WTC11 (cell line): Measurements from ENCODE around the gene COL6A3. TPM values are rescaled to one million over a fixed set of nuclear protein-coding genes. Genes with fewer than 3 reads are reported as not detected.

ENCODE experiments used
- ATAC-seq: fragments of 200-7000 bp; cut with Tn5 transposase; 2 replicates; pipeline ENCODE4 v1.10.0; 2021; ENCODE audit warnings: mild to moderate bottlenecking, moderate library complexity
- CTCF ChIA-PET: fragments of 300-600 bp; sonication (Branson Sonifier 250); formaldehyde crosslinking; loops from one replicate; lab custom pipeline; 2021; ENCODE audit warnings: antibody characterized with exemption; lab: Charles Lee
- POLR2A ChIA-PET: fragments of 350-600 bp; sonication (Branson Sonifier 250); formaldehyde crosslinking; loops from one replicate; lab custom pipeline; 2021; ENCODE audit warnings: antibody characterized with exemption; lab: Charles Lee
- DNase-seq: peaks from one replicate; pipeline ENCODE4 v3.0.0; 2021; ENCODE audit warnings: low spot score
- H3K27ac Mint-ChIP-seq: 2 replicates; pipeline ENCODE4 v1.8.0; 2021; ENCODE audit warnings: mixed read lengths
- H3K27me3 Mint-ChIP-seq: 2 replicates; pipeline ENCODE4 v1.8.0; 2021; ENCODE audit warnings: low read depth, mild to moderate bottlenecking, moderate library complexity, mixed read lengths
- H3K36me3 Mint-ChIP-seq: 2 replicates; pipeline ENCODE4 v1.8.0; 2021; ENCODE audit warnings: mixed read lengths
- H3K4me1 Mint-ChIP-seq: 2 replicates; pipeline ENCODE4 v1.8.0; 2022; ENCODE audit warnings: mixed read lengths
- H3K4me3 Mint-ChIP-seq: 2 replicates; pipeline ENCODE4 v1.8.0; 2021; ENCODE audit warnings: mild to moderate bottlenecking, moderate library complexity, mixed read lengths
- H3K9me3 Mint-ChIP-seq: 2 replicates; pipeline ENCODE4 v1.8.0; 2021; ENCODE audit warnings: mixed read lengths
- ELF4 ChIP-seq: sonication (generic); formaldehyde crosslinking; IDR thresholded peaks from 2 replicates; pipeline ENCODE4 v1.8.1; 2022; ENCODE audit warnings: low read depth, mild to moderate bottlenecking, moderate library complexity, missing genetic modification reagents
- GABPB1 ChIP-seq: sonication (generic); formaldehyde crosslinking; IDR thresholded peaks from 2 replicates; pipeline ENCODE4 v1.8.1; 2023; ENCODE audit warnings: mild to moderate bottlenecking, missing genetic modification reagents
- GRHL2 ChIP-seq: fragments of 250-450 bp; sonication (Bioruptor Pico); IDR thresholded peaks from 2 replicates; pipeline ENCODE4 v1.8.0; 2022; ENCODE audit warnings: mild to moderate bottlenecking, moderate library complexity; ENCODE audit not compliant: insufficient replicate concordance, severe bottlenecking
- GTF2I ChIP-seq: fragments of 250-450 bp; sonication (Bioruptor Pico); conservative IDR thresholded peaks from 2 replicates; pipeline ENCODE4 v1.4.0; 2021; ENCODE audit warnings: mild to moderate bottlenecking
- HMGXB4 ChIP-seq: sonication (generic); formaldehyde crosslinking; IDR thresholded peaks from 2 replicates; pipeline ENCODE4 v1.8.1; 2023; ENCODE audit warnings: mild to moderate bottlenecking, moderate library complexity, missing genetic modification reagents
- NFATC4 ChIP-seq: fragments of 250-450 bp; sonication (Bioruptor Pico); IDR thresholded peaks from 2 replicates; pipeline ENCODE4 v1.9.0; 2021; ENCODE audit warnings: mild to moderate bottlenecking
- PREB ChIP-seq: sonication (generic); formaldehyde crosslinking; IDR thresholded peaks from 2 replicates; pipeline ENCODE4 v1.8.1; 2022; ENCODE audit warnings: mild to moderate bottlenecking, missing genetic modification reagents, moderate library complexity, borderline replicate concordance
- STAT6 ChIP-seq: sonication (generic); formaldehyde crosslinking; conservative IDR thresholded peaks from 2 replicates; pipeline ENCODE4 v1.8.1; 2023; ENCODE audit warnings: mild to moderate bottlenecking, low read depth, missing genetic modification reagents, moderate library complexity
- TEAD4 ChIP-seq: sonication (generic); formaldehyde crosslinking; IDR thresholded peaks from 2 replicates; pipeline ENCODE4 v1.8.0; 2022; ENCODE audit warnings: mild to moderate bottlenecking, missing genetic modification reagents
- ZBTB21 ChIP-seq: sonication (generic); formaldehyde crosslinking; IDR thresholded peaks from 2 replicates; pipeline ENCODE4 v1.8.1; 2023; ENCODE audit warnings: mild to moderate bottlenecking, missing genetic modification reagents, borderline replicate concordance
- ZNF138 ChIP-seq: sonication (generic); formaldehyde crosslinking; conservative IDR thresholded peaks from 2 replicates; pipeline ENCODE4 v1.8.1; 2022; ENCODE audit warnings: mild to moderate bottlenecking, moderate library complexity, missing genetic modification reagents
- ZNF425 ChIP-seq: fragments of 250-450 bp; sonication (Bioruptor Pico); conservative IDR thresholded peaks from 2 replicates; pipeline ENCODE4 v1.9.0; 2021; ENCODE audit warnings: mild to moderate bottlenecking
- total RNA-seq: library from RNA; stranded (reverse); gene quantifications from 3 replicates; pipeline ENCODE4 v1.2.3, GENCODE V29; 2021
- TF ChIP-seq, protein P1 (sequence below): fragments of 250-450 bp; sonication (Bioruptor Pico); IDR thresholded peaks from 2 replicates; pipeline ENCODE4 v1.9.0; 2021; ENCODE audit warnings: mild to moderate bottlenecking
- TF ChIP-seq, protein P2 (sequence below): sonication (generic); formaldehyde crosslinking; IDR thresholded peaks from 2 replicates; pipeline ENCODE4 v1.8.0; 2023; ENCODE audit warnings: mild to moderate bottlenecking, missing genetic modification reagents
- TF ChIP-seq, protein P3 (sequence below): fragments of 250-450 bp; sonication (Bioruptor Pico); IDR thresholded peaks from 2 replicates; pipeline ENCODE4 v1.9.0; 2021; ENCODE audit warnings: mild to moderate bottlenecking

The COL6A3 gene
- total RNA-seq, 1 experiment from 2014 or later, result 2.6 TPM

- TF ChIP-seq STAT6, result no peak
- no peak for TF ChIP-seq GRHL2
- no peak for TF ChIP-seq ZNF138
- TF ChIP-seq, protein P1, sequence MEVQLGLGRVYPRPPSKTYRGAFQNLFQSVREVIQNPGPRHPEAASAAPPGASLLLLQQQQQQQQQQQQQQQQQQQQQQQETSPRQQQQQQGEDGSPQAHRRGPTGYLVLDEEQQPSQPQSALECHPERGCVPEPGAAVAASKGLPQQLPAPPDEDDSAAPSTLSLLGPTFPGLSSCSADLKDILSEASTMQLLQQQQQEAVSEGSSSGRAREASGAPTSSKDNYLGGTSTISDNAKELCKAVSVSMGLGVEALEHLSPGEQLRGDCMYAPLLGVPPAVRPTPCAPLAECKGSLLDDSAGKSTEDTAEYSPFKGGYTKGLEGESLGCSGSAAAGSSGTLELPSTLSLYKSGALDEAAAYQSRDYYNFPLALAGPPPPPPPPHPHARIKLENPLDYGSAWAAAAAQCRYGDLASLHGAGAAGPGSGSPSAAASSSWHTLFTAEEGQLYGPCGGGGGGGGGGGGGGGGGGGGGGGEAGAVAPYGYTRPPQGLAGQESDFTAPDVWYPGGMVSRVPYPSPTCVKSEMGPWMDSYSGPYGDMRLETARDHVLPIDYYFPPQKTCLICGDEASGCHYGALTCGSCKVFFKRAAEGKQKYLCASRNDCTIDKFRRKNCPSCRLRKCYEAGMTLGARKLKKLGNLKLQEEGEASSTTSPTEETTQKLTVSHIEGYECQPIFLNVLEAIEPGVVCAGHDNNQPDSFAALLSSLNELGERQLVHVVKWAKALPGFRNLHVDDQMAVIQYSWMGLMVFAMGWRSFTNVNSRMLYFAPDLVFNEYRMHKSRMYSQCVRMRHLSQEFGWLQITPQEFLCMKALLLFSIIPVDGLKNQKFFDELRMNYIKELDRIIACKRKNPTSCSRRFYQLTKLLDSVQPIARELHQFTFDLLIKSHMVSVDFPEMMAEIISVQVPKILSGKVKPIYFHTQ (CRISPR knock-in tag), result no peak
- no peak for TF ChIP-seq HMGXB4 (CRISPR knock-in tag)
- no peak for TF ChIP-seq GABPB1
- TF ChIP-seq ZNF425 (CRISPR knock-in tag), result no peak
- no peak for TF ChIP-seq NFATC4 (CRISPR knock-in tag)
- TF ChIP-seq ZBTB21 (CRISPR knock-in tag), result no peak
These were observed 132.1 kb downstream of the COL6A3 start (continued) for GRCh38 chr2:237281836-237282306.

- no peak for ATAC-seq
- no peaks in the 10 kb centered on the region for H3K36me3 Mint-ChIP-seq
- no peak overlapping the region for H3K27ac Mint-ChIP-seq
- TF ChIP-seq PREB (no peak), HMGXB4 (CRISPR knock-in tag) (no peak), TEAD4 (no peak), ELF4 (CRISPR knock-in tag) (no peak), GTF2I (CRISPR knock-in tag) (no peak)
- TF ChIP-seq, protein P2, sequence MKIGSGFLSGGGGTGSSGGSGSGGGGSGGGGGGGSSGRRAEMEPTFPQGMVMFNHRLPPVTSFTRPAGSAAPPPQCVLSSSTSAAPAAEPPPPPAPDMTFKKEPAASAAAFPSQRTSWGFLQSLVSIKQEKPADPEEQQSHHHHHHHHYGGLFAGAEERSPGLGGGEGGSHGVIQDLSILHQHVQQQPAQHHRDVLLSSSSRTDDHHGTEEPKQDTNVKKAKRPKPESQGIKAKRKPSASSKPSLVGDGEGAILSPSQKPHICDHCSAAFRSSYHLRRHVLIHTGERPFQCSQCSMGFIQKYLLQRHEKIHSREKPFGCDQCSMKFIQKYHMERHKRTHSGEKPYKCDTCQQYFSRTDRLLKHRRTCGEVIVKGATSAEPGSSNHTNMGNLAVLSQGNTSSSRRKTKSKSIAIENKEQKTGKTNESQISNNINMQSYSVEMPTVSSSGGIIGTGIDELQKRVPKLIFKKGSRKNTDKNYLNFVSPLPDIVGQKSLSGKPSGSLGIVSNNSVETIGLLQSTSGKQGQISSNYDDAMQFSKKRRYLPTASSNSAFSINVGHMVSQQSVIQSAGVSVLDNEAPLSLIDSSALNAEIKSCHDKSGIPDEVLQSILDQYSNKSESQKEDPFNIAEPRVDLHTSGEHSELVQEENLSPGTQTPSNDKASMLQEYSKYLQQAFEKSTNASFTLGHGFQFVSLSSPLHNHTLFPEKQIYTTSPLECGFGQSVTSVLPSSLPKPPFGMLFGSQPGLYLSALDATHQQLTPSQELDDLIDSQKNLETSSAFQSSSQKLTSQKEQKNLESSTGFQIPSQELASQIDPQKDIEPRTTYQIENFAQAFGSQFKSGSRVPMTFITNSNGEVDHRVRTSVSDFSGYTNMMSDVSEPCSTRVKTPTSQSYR, result no peak
- TF ChIP-seq, protein P3, sequence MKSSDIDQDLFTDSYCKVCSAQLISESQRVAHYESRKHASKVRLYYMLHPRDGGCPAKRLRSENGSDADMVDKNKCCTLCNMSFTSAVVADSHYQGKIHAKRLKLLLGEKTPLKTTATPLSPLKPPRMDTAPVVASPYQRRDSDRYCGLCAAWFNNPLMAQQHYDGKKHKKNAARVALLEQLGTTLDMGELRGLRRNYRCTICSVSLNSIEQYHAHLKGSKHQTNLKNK (CRISPR knock-in tag), result no peak
- CTCF ChIA-PET, result no interaction called here
- POLR2A ChIA-PET, result no interaction called here
- peaks cover under 1% of the 10 kb centered on the region; the same call in 1 of the 2 replicates for H3K9me3 Mint-ChIP-seq
- DNase-seq, result no peak
- H3K4me1 Mint-ChIP-seq, result peaks cover 6% of the 10 kb centered on the region
- peaks cover 2% of the 10 kb centered on the region; the same call in 1 of the 2 replicates for H3K27me3 Mint-ChIP-seq
- no peak overlapping the region for H3K4me3 Mint-ChIP-seq
These were observed 133.0 kb downstream of the COL6A3 start for GRCh38 chr2:237280939-237281338.
